Dendritic cell treated with granulocyte-macrophage colony-stimulating factor and Interleukin-4, amounts not matched to agents 40 ng/mL and 50 ng/mL, for 4 days (primary cell): ENCODE data around the gene SLCO3A1.

ENCODE experiments used
- H3K27ac Mint-ChIP-seq: one replicate; pipeline ENCODE4 v1.8.0; 2022; ENCODE audit warnings: mild to moderate bottlenecking, mixed read lengths
- H3K27me3 Mint-ChIP-seq: one replicate; pipeline ENCODE4 v1.8.0; 2022; ENCODE audit warnings: mild to moderate bottlenecking, mixed read lengths
- H3K36me3 Mint-ChIP-seq: one replicate; pipeline ENCODE4 v1.8.0; 2022; ENCODE audit warnings: low read depth, mixed read lengths
- H3K4me1 Mint-ChIP-seq: one replicate; pipeline ENCODE4 v1.8.0; 2022; ENCODE audit warnings: low read depth, mixed read lengths
- H3K4me3 Mint-ChIP-seq: one replicate; pipeline ENCODE4 v1.8.0; 2022; ENCODE audit warnings: mild to moderate bottlenecking, moderate library complexity, mixed read lengths
- H3K9me3 Mint-ChIP-seq: one replicate; pipeline ENCODE4 v1.8.0; 2022; ENCODE audit warnings: mixed read lengths
- intact Hi-C: fragments of 100-400 bp; cut with micrococcal nuclease; formaldehyde crosslinking; loops from one replicate; pipeline ENCODE4 v1.15.0; 2022

The SLCO3A1 gene

GRCh38 chr15:91880373-91880772 lies 26.9 kb downstream of the SLCO3A1 start:
- Mint-ChIP-seq H3K4me3 (no peak overlapping the region), H3K36me3 (peaks cover 56% of the 10 kb centered on the region), H3K27me3 (no peaks in the 10 kb centered on the region), H3K27ac (no peak overlapping the region), H3K9me3 (no peaks in the 10 kb centered on the region), H3K4me1 (peaks cover 66% of the 10 kb centered on the region)
- intact Hi-C loops, result no loop called here

- no peak overlapping the region for H3K27ac Mint-ChIP-seq
- intact Hi-C loops, result no loop called here
- peaks cover 77% of the 10 kb centered on the region for H3K4me1 Mint-ChIP-seq
- H3K4me3 Mint-ChIP-seq, result no peak overlapping the region
- H3K36me3 Mint-ChIP-seq, result peaks cover 56% of the 10 kb centered on the region
- H3K27me3 Mint-ChIP-seq, result no peaks in the 10 kb centered on the region
- H3K9me3 Mint-ChIP-seq, result no peaks in the 10 kb centered on the region
Measured at GRCh38 chr15:91881569-91882297, 28.2 kb downstream of the SLCO3A1 start.

GRCh38 chr15:91882858-91883586 lies 29.5 kb downstream of the SLCO3A1 start:
- Mint-ChIP-seq H3K27me3 (no peaks in the 10 kb centered on the region), H3K4me3 (no peak overlapping the region), H3K9me3 (no peaks in the 10 kb centered on the region), H3K27ac (no peak overlapping the region), H3K4me1 (peaks cover 83% of the 10 kb centered on the region), H3K36me3 (peaks cover 47% of the 10 kb centered on the region)
- intact Hi-C loops, result no loop called here

GRCh38 chr15:91884606-91885005 lies 31.1 kb downstream of the SLCO3A1 start:
- Mint-ChIP-seq H3K27me3 (no peaks in the 10 kb centered on the region), H3K36me3 (peaks cover 32% of the 10 kb centered on the region), H3K4me1 (peaks cover 78% of the 10 kb centered on the region), H3K27ac (no peak overlapping the region), H3K9me3 (no peaks in the 10 kb centered on the region), H3K4me3 (no peak overlapping the region)
- intact Hi-C loops, result loop anchor here (5.0 kb wide), 1 partner anchor 32 kb away; the partner anchor contains the start of gene SLCO3A1

- H3K27ac Mint-ChIP-seq, result peak overlapping the region; percentile 78
- intact Hi-C loops, result loop anchor here (5.0 kb wide), 1 partner anchor 33 kb away; the partner anchor contains the start of gene SLCO3A1
- no peaks in the 10 kb centered on the region for H3K9me3 Mint-ChIP-seq
- H3K4me1 Mint-ChIP-seq, result peaks cover 76% of the 10 kb centered on the region
- H3K27me3 Mint-ChIP-seq, result no peaks in the 10 kb centered on the region
- no peak overlapping the region for H3K4me3 Mint-ChIP-seq
- H3K36me3 Mint-ChIP-seq, result peaks cover 28% of the 10 kb centered on the region
Measured at GRCh38 chr15:91885054-91885453, 31.5 kb downstream of the SLCO3A1 start.

- Mint-ChIP-seq H3K27ac (peak overlapping the region; percentile 78), H3K36me3 (peaks cover 21% of the 10 kb centered on the region), H3K4me1 (peaks cover 76% of the 10 kb centered on the region), H3K27me3 (no peaks in the 10 kb centered on the region), H3K4me3 (no peak overlapping the region), H3K9me3 (no peaks in the 10 kb centered on the region)
- intact Hi-C loops, result loop anchor here (1.0 to 5.0 kb wide), 3 partner anchors 33 to 197 kb away; partner anchors contain the start of gene SLCO3A1
Measured at GRCh38 chr15:91885714-91886270, 32.3 kb downstream of the SLCO3A1 start.

- no peak overlapping the region for H3K4me3 Mint-ChIP-seq
- H3K4me1 Mint-ChIP-seq, result peaks cover 76% of the 10 kb centered on the region
- H3K27ac Mint-ChIP-seq, result peak overlapping the region; percentile 28
- H3K9me3 Mint-ChIP-seq, result no peaks in the 10 kb centered on the region
- no peaks in the 10 kb centered on the region for H3K27me3 Mint-ChIP-seq
- intact Hi-C loops, result loop anchor here (1.0 to 5.0 kb wide), 3 partner anchors 35 to 195 kb away; partner anchors contain the start of gene SLCO3A1
- H3K36me3 Mint-ChIP-seq, result peaks cover 21% of the 10 kb centered on the region
Measured at GRCh38 chr15:91886878-91887277, 33.4 kb downstream of the SLCO3A1 start.

GRCh38 chr15:91887321-91887720 lies 33.8 kb downstream of the SLCO3A1 start:
- intact Hi-C loops, result loop anchor here (2.0 to 5.0 kb wide), 2 partner anchors 35 to 189 kb away; partner anchors contain the start of gene SLCO3A1
- peaks cover 21% of the 10 kb centered on the region for H3K36me3 Mint-ChIP-seq

GRCh38 chr15:91887921-91888373 lies 34.4 kb downstream of the SLCO3A1 start:
- H3K27me3 Mint-ChIP-seq, result no peaks in the 10 kb centered on the region
- H3K9me3 Mint-ChIP-seq, result no peaks in the 10 kb centered on the region
- H3K4me3 Mint-ChIP-seq, result no peak overlapping the region
- intact Hi-C loops, result loop anchor here (2.0 to 5.0 kb wide), 2 partner anchors 36 to 189 kb away; partner anchors contain the start of gene SLCO3A1
- peaks cover 16% of the 10 kb centered on the region for H3K36me3 Mint-ChIP-seq
- H3K4me1 Mint-ChIP-seq, result peaks cover 71% of the 10 kb centered on the region
- no peak overlapping the region for H3K27ac Mint-ChIP-seq

More at GRCh38 chr15:91887321-91887720, 33.8 kb downstream of the SLCO3A1 start:
- peak overlapping the region; percentile 28 for H3K27ac Mint-ChIP-seq
- no peak overlapping the region for H3K4me3 Mint-ChIP-seq
- H3K4me1 Mint-ChIP-seq, result peaks cover 76% of the 10 kb centered on the region
- H3K27me3 Mint-ChIP-seq, result no peaks in the 10 kb centered on the region
- no peaks in the 10 kb centered on the region for H3K9me3 Mint-ChIP-seq

GRCh38 chr15:91889111-91889815 lies 35.8 kb downstream of the SLCO3A1 start:
- peaks cover 18% of the 10 kb centered on the region for H3K36me3 Mint-ChIP-seq
- H3K9me3 Mint-ChIP-seq, result no peaks in the 10 kb centered on the region
- intact Hi-C loops, result loop anchor here (5.0 kb wide), 1 partner anchor 37 kb away; the partner anchor contains the start of gene SLCO3A1
- no peak overlapping the region for H3K27ac Mint-ChIP-seq
- H3K4me1 Mint-ChIP-seq, result peaks cover 75% of the 10 kb centered on the region
- H3K27me3 Mint-ChIP-seq, result no peaks in the 10 kb centered on the region
- H3K4me3 Mint-ChIP-seq, result no peak overlapping the region

GRCh38 chr15:91890614-91891013 lies 37.1 kb downstream of the SLCO3A1 start:
- intact Hi-C loops, result loop anchor here (5.0 kb wide), 2 partner anchors 37 to 87 kb away; no protein-coding TSS in a partner anchor
- no peak overlapping the region for H3K4me3 Mint-ChIP-seq
- peaks cover 79% of the 10 kb centered on the region for H3K4me1 Mint-ChIP-seq
- peaks cover 13% of the 10 kb centered on the region for H3K36me3 Mint-ChIP-seq
- no peaks in the 10 kb centered on the region for H3K9me3 Mint-ChIP-seq
- peak overlapping the region; percentile 8 for H3K27ac Mint-ChIP-seq
- no peaks in the 10 kb centered on the region for H3K27me3 Mint-ChIP-seq

- no peaks in the 10 kb centered on the region for H3K27me3 Mint-ChIP-seq
- H3K4me1 Mint-ChIP-seq, result peaks cover 79% of the 10 kb centered on the region
- no peak overlapping the region for H3K27ac Mint-ChIP-seq
- H3K36me3 Mint-ChIP-seq, result peaks cover 15% of the 10 kb centered on the region
- intact Hi-C loops, result loop anchor here (5.0 kb wide), 2 partner anchors 36 to 86 kb away; no protein-coding TSS in a partner anchor
- H3K9me3 Mint-ChIP-seq, result no peaks in the 10 kb centered on the region
- H3K4me3 Mint-ChIP-seq, result no peak overlapping the region
Measured at GRCh38 chr15:91891101-91891500, 37.6 kb downstream of the SLCO3A1 start.

- Mint-ChIP-seq H3K36me3 (peaks cover 23% of the 10 kb centered on the region), H3K27ac (no peak overlapping the region), H3K9me3 (no peaks in the 10 kb centered on the region), H3K4me3 (no peak overlapping the region), H3K4me1 (peaks cover 76% of the 10 kb centered on the region), H3K27me3 (no peaks in the 10 kb centered on the region)
- intact Hi-C loops, result loop anchor here (5.0 kb wide), 2 partner anchors 35 to 85 kb away; no protein-coding TSS in a partner anchor
Measured at GRCh38 chr15:91891788-91892345, 38.4 kb downstream of the SLCO3A1 start.
